ENCODE results near the gene LARP6.
"Not testable (repeated sequence)": the region's sequence is repeated elsewhere in the genome, so short reads cannot be mapped to it uniquely, and the experiment has no call there.

The LARP6 gene

DNA sequence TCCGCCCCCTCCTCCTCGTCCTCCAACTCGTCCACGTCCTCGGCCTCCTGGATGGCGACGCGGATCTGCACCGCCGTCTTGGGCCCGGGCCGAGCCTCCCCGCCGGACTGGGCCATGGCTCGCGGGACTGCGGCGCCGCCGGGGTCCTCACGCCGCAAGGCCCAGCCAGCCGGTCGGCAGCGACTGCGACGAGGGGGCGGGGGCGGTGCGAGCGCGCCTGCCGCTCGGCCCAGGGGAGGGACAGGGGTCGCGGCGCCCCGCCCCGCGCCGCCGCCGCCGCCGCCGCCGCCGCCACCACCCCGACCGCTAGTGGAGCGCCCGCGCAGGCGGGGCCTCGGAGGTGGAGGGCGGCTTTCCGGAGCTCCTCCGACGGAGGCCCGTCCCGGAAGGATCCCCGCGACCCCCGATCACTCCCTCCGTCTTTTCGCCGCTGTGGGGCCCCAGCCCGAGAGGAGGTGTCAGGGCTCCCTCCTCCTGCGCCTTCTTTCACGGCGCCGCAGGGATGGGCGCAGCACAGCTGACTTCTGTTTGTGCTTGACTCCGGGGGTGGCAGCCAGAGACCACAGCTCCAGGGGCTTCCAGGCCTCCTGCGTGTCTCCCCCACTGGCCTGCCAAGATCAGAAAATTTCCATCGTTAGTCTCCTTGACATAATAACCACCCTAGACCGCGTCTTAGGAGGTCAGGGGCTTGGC, at the start of gene LARP6:
Gene LARP6 (minus strand): TSS at position 185 of the 693 bp plus-strand sequence. CDS start 69 bp downstream, at position 116.
- DNase-seq (ENCODE audit: low spot score) = peak; percentile 8

- DNase-seq (ENCODE audit: low spot score) = no peak
Observed at GRCh38 chr15:70902107-70902506, 48.1 kb upstream of the LARP6 start.

- no peak for DNase-seq (ENCODE audit: low spot score)
Observed at GRCh38 chr15:70892912-70893560, 39.1 kb upstream of the LARP6 start.

DNA sequence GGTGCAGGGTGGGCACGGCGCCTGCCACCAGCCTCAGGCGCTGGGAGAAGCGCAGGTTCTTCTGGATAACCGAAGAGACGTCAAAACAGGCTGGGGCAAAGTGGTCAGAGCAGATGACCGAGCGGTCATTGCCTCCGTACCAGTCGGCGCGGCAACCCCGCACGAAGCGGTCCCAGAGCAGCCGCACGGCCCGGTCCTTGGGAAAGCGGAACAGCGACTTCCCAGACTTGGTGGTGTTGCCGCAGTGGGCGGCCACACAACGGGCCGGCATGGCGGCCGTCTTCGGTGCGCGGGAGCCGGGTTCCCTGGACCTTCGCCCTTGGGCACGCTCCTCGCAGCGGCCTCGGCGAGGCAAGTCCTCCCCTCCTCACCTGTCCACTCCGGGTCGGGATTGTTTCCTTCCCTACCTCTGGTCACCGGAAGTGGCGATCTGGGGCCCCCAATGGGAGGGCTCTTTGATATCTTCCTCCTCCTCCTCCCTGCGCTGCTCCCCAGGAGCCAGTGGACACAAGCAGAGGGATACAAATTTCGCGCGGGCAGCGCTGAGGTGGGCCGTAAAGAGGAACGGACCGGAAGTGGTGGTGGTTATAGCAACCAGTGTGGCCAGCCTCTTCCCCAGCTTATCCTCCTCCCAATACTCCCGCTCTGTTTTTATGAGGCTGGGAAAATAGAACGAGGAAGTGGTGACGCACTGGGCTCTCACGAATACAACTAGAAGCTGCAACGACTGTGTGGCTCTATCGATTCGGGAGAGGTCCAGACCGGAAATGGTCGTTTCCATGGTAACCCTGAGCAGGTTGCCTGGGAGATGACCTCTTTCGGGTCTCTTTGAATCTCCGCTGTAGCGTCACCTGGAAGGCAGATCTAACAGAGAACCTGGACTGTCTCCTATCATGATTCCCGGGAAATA, 38.3 kb upstream of the LARP6 start, which contains the start of the genes LRRC49 and THAP10:
Gene LRRC49 (plus strand): TSS at position 825 of the 910 bp plus-strand sequence. CDS start 69 bp downstream, at position 894.
Gene THAP10 (minus strand): TSS at position 432 of the 910 bp plus-strand sequence. CDS start 161 bp downstream, at position 271.
- peak; percentile 30 for DNase-seq (ENCODE audit: low spot score)

GRCh38 chr15:70882361-70882760, 28.4 kb upstream of the LARP6 start:
- DNase-seq (ENCODE audit: low spot score) = no peak

DNA sequence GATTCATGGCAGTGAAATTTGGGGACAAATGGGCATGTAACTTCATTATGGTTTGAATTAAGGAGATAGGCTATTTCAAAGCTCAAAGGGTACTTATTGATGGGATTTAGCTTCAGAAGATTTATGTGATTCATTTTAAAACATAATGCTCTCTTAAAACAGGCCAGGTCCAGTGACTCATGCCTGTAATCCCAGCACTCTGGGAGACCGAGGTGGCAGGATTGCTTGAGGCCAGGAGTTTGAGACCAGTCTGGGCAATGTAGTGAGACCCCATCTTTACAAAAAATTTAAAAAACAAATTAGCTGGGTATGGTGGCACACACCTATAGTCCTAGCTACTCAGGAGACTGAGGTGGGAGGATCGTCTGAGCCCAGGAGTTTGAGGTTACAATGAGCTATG, 26.8 kb upstream of the LARP6 start:
- no peak for DNase-seq (ENCODE audit: low spot score)

DNA sequence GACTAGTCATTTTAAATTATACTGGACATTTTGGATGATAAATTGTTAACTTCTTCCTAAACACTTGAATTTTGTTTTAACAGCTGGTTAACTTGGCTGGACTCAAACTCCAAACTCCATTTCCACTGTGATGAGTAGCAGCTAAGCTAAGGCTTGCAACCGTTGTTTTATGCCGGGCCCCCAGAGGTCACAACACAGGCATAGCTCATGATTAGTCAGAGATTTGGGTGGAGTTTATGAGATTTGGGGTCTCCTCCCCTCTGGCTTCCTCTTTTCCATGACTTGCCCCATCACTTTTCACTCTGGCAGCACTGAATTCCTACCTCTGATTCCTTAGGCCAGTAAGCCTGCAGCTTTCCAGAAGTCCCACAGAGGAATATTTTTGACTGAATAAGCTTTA, 25.4 kb upstream of the LARP6 start:
- no peak for DNase-seq (ENCODE audit: low spot score)

GRCh38 chr15:70876683-70877082, 22.7 kb upstream of the LARP6 start:
- DNase-seq (ENCODE audit: low spot score) = no peak

DNA sequence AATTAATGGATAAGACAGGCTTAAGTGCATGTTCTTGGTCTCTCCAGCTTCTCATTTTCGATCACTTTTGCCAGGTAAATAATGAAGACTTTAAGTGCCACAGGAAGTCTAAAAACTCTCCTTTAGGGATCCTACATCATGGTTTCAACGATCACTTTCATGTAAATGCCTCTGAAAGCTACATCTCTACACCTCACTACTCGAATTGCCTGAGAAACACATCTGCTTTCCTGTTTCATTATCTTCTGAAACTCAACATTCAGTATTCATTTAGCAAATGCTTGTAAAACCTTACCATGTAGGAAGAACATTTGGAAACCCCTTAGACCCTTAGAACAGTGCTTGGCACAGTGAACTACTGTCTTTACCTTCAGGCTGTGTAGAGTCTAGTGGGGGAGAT, 22.1 kb upstream of the LARP6 start:
- no peak for DNase-seq (ENCODE audit: low spot score)

GRCh38 chr15:70875001-70875782, 21.2 kb upstream of the LARP6 start:
- no peak for DNase-seq (ENCODE audit: low spot score)

GRCh38 chr15:70873232-70874054, 19.5 kb upstream of the LARP6 start:
- no peak for DNase-seq (ENCODE audit: low spot score)

GRCh38 chr15:70871490-70871889, 17.5 kb upstream of the LARP6 start:
- not testable (repeated sequence) for DNase-seq (ENCODE audit: low spot score)

- DNase-seq (ENCODE audit: low spot score) = no peak
Observed at GRCh38 chr15:70870051-70870450, 16.1 kb upstream of the LARP6 start.

- DNase-seq (ENCODE audit: low spot score) = no peak
Observed at GRCh38 chr15:70869346-70869745, 15.4 kb upstream of the LARP6 start.

DNA sequence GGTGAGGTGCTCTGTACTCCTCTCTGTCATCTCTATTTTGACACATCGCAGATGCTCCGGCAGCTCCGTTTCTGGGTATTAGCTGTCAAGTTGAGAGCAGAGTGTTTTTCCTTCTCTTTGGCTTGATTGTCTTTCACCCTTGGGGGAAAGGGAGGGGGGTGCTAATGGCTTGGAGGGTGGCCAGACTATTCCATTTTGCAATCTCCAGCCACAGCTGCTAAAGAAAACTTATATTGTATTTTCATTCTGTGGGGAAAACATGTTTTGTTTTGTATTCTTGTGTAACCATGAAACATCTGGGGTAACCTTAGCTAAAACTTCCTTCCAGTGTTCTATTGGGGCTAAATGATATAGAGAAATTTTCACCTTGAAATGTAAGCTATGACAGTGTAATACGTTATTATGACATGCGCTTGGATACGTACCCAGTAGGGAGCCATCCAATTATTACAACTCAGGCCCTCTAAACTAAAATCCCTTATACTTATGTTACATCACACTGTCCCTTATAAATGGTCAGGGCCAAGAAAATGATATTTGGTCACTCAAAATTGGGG, 14.0 kb upstream of the LARP6 start:
- DNase-seq (ENCODE audit: low spot score) = no peak

- no peak for DNase-seq (ENCODE audit: low spot score)
Observed at GRCh38 chr15:70866982-70867641, 13.2 kb upstream of the LARP6 start.

GRCh38 chr15:70863450-70864218, 9.7 kb upstream of the LARP6 start:
- DNase-seq (ENCODE audit: low spot score) = no peak

- DNase-seq (ENCODE audit: low spot score) = no peak
Observed at GRCh38 chr15:70859998-70860397, 6.0 kb upstream of the LARP6 start.

- no peak for DNase-seq (ENCODE audit: low spot score)
Observed at GRCh38 chr15:70859322-70859908, 5.5 kb upstream of the LARP6 start.
